HG03039 (cell line): Measurements from ENCODE around the gene SLC25A30.
"Not testable (repeated sequence)": the region's sequence is repeated elsewhere in the genome, so short reads cannot be mapped to it uniquely, and the experiment has no call there.

Experiments
- ATAC-seq: cut with Tn5 transposase; IDR thresholded peaks from one replicate; pipeline ENCODE4 v1.9.1; 2021; ENCODE audit warnings: mild to moderate bottlenecking, moderate library complexity; ENCODE audit not compliant: unreplicated experiment

The SLC25A30 gene

DNA sequence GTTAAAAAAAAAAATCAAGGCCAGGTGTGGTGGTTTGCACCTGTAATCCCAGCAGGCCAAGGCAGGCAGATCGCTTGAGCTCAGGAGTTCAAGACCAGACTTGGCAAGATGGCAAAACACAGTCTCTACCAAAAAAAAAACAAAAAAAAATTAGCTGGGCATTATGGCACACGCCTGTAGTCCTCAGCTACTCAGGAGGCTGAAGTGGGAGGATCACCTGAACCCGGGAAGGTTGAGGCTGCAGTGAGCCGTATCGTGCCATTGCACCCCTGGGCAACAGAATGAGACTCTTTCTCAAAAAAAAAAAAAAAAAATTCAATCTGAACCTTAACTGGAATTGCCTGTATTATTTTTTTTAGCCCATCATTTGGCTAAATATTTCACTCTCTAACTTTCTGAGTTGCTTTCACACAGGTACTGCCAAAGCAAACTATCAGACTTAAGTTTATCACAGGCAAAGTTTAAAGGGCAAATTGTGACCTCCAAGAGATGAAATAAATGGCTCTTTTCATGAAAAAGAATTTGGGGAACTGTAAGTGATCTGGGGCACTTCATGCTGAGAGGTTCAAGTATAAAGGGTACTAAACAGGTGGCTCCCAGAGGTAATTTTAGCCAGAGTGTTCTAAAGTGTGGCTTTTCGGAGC is 14.7 kb upstream of the SLC25A30 start:
- ATAC-seq: no peak

DNA sequence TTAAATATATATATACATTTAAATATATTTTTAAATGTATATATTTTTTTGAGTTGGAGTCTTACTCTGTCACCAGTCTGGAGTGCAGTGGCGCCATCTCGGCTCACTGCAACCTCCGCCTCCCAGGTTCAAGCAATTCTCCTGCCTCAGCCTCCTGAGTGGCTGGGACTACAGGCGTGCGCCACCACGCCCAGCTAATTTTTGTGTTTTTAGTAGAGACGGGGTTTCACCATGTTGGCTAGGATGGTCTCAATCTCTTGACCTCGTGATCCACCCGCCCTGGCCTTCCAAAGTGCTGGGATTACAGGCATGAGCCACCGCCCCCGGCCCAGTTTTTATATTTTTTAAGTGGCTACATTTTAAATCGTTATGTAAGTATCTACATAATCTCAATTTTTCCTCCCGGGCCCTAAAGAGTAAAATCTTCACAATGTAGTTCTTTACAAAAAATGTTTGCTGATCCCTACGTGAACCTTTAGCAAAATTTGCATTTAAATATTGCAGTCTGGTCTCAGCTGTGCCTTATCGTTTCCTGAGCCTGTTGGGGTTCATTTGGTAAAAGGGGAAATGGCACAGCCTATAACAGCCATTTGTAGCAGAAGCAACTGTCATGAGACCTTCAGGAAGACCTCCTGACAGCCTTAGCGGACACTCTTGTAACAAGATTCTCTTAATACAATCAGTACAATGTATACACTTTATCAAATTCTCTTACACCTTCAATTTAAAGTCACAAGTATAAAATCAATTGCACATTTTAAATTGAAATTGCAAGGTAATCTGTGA is 8.1 kb upstream of the SLC25A30 start:
- ATAC-seq: not testable (repeated sequence)

DNA sequence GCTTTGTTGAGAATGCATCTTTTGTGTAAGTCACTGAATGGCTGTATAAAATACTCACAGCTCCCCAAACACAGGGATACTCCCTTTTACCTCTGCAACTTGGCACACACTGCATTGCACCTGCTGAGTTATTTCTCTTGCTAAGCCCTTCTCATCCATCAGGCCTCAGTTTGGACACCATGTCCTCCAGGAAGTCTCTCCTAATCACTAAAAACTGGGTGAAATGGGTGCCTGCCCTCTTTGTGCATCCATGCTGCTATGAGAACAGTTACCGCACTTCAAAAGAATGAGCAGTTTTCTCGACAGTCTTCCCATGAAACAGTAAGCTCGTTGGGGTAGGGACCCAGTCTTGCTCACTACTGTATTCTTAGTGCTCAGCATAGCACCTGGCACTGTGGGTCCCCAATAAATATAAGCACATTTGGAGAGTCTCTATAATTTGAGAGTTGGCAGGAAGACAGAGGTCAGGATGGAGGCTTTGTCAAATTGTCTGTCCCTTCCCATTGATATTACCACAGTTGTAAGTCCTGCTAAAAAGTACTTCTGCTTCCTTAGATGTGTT is 4.6 kb upstream of the SLC25A30 start:
- no peak for ATAC-seq

DNA sequence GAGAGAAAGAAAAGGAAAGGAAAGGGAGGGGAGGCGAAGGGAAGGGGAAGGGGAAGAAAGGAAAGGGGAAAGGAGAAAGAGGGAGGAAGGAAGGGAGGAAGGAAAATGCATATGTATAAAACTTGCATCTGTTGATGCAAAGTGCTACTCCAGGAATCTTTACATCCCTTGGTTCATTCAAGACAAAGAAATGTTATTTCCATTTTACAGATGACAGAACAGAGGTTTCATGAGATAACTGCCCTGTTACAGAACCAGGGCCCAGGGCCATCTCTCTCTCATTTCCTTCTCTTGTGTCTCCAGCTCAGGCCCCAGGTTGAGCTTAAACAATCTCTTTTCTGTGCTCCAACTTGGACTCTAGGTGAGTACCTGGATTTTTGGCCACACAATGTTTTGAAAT is 1.8 kb upstream of the SLC25A30 start:
- ATAC-seq: no peak

DNA sequence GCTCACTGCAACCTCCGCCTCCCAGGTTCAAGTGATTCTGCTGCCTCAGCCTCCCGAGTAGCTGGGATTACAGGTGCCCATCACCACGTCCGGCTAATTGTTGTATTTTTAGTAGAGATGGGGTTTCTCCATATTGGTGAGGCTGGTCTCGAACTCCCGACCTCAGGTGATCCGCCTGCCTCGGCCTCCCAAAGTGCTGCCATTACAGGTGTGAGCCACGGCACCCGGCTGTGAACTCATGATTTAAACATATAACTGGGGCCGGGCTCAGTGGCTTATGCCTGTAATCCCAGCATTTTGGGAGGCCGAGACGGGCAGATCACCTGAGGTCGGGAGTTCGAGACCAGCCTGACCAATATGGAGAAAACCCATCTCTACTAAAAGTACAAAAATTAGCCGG is 1.2 kb upstream of the SLC25A30 start:
- ATAC-seq: not testable (repeated sequence)

DNA sequence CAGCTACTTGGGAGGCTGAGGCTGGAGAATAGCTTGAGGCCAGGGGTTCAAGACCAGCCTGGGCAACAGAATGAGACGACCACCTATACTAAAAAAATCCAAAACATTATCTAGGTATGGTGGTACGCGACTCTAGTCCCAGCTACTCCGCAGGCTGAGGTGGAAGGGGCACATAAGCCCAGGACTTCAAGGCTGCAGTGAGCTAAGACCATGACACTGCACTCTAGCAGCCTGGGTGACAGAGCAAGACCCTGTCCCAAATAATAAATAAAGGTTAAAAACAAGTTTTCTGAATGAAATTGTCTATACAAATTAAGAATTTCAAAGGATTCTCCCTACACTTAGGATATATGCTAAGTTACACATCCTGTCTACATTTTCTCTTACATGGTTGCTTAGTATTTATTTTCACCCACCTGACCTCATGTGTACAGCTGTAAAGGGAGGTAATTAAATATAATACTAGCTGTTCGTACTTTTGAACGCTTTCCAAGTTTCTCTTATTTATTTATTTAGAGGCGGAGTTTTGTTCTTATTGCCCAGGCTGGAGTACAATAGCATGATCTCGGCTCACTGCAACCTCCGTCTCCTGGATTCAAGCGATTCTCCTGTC is 1.6 kb downstream of the SLC25A30 start:
- ATAC-seq: no peak

DNA sequence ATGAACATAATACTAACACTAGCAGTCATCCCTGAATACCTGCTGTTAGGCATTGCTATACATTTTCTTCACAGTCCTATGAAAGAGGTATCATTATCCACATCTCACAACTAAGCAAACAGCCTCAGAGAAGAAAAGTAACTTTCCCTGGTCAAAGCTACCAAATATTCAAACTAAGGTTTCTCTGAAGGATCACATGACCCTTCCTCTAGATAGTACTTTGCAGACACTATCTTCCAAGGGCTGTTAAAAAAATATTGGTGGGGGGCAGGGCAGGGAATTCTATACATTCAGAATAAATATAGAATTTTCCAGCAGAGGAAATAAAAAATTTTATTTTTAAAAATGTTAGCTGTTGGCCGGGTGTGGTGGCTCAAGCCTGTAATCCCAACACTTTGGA is 3.1 kb downstream of the SLC25A30 start:
- ATAC-seq: no peak

DNA sequence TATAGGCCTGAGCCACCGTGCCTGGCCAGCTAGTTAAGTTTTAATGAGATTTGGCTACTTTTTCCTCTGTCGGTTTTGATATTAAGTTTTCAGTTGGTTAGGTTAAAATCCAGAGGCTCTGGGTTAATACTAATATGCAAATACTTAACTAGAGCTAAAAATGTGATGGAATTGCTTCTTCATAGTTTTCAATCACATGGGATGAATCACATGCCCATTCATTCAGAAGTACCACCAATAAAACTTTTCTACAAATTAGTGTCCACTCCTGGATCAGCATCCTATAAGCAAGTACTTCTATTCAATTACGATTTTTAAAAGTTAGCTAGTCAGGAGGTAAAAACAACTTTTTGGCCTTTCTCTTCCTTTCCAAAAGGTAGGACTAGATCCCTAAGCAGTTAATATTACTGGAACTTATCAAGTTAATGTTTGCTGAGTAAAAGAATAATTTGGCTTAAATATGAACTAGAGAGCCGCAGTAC is 4.3 kb downstream of the SLC25A30 start:
- no peak for ATAC-seq

DNA sequence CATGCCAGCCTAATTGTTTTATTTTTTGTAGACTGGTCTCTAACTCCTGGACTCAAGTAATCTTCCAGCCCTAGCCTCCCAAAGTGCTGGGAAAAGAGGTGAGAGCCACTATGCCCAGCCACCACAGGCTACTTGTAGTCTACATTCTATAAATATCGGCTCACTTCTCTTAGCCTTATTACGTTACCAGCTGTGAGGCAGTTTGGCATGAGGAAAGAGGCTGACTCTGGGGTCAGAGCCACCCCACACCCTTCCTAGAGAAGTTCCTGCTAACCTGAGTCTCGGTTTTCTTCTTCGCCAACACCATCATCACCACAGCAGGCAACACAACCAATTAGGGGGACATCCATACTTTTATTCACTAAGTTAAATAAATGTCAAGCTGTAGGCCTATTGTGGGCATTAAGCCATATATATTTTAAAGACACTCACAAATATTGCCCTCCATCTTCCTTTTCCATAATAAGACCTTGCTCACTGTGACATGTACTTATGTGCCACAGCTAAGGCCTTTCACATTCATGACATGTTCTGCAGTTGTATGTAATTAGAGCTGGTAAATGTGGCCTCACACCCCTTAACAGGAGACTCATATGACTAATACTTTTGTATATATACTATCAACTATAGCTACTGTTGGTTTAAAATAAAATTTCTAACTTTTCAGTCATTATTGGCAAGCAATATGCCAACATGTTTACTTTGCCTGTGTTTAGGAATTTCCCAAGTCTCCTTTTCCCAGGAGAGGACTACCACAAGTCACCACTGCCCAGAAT is 5.7 kb downstream of the SLC25A30 start:
- ATAC-seq: no peak

DNA sequence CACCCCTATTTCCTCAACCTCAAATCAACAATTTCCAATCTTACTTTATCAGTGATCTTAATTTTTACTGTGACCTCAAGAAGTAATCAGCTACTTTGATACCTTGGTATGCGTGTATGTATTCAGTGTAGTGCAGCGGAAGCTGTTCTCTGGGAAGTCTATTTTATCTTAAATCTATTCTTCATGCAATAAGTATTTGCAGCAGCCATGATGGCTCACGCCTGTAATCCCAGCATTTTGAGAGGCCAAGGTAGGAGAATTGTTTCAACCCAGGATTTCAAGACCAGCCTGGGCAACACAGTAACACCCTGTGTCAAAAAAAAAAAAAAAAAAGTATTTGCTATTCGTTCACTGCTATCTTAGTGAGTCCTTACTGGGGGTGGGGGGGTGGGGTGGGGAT is 6.5 kb downstream of the SLC25A30 start:
- ATAC-seq: no peak

DNA sequence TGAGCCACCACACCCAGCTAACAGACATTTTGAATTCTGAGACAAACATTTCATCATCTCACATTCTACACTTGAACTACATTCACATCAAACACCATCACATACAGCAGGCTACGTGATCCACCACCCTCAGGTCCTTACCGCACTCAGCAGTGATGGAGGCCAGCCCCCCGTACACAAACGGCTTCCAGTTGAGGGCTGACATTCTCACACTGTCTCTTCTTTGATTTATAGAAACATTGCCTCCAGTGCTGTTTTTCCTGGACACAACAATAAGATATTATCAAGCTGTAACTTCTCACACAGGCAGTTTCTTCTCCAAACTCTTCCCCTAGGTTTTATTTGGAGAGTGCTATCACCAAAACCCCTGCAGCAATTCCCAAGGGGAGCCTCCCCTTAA is 7.0 kb downstream of the SLC25A30 start:
- ATAC-seq: no peak

DNA sequence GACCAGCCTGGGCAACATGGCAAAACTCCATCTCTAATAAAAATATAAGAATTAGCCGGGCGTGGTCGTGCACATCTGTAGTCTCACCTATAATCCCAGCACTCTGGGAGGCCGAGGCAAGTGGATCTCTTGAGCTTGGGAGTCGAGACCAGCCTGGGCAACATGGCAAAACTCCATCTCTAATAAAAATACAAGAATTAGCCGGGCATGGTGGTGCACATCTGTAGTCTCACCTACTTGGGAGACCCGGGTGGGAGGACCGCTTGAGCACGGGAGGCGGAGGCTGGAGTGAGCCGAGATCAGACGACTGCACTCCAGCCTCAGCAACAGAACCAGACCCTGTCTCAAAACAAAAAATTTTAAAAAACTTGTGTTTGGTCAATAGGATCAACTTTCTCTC is 7.7 kb downstream of the SLC25A30 start:
- ATAC-seq: no peak

DNA sequence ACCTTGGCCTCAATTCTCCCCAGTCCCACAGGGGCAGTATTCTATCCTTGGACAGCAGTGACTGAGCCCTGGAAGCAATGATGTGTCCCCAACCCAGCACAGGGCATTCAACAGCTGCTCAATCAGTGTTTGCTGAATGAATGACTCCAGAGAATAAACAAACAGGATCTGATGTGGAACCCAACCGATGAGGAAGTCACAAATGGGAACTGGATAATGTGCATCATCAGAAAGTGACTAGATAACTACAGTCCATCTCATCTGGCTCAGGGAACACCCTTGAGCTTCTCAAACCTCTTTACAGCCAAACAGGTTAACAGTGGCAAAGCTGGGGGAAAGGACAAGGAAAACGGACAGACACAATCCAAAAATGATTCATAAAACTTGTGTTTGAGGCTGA is 8.2 kb downstream of the SLC25A30 start:
- no peak for ATAC-seq

DNA sequence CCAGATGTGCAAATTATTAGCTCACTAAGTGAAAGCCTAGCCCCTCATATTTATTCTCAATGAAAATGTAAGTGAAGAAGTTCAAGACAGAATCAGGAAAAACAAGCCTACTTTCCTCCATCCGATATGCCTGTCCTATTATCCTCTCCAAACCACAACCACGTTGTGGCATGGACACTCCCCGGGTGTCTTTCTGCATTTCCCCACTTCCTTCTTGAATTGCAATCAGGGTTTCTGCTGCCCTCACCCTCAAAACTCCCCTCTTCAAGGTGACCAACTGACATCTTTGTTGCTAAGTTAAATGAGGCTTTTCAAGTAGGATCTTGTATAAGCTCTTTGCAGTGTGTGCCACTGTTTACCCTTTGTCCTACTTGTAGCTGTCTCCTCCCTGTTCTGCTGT is 11.8 kb downstream of the SLC25A30 start:
- no peak for ATAC-seq

DNA sequence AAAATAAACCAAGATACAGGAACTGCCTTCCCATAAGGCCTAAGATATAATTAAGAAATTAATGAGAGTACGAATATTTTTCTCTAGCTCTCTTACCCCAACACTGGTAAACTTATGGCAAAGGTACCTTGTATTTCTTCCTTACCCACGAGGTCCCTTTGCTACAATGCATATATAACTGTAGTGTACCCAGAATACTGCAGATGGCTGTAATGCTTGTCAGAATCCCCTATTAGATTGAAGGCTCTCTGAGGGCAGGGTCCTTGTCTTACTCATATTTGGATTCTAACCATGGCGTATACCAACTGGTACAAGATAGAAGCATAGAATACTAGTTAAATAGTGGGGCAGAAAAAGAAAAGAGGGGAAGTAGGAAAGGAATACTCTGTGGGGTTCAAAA is 15.1 kb downstream of the SLC25A30 start:
- ATAC-seq: no peak

DNA sequence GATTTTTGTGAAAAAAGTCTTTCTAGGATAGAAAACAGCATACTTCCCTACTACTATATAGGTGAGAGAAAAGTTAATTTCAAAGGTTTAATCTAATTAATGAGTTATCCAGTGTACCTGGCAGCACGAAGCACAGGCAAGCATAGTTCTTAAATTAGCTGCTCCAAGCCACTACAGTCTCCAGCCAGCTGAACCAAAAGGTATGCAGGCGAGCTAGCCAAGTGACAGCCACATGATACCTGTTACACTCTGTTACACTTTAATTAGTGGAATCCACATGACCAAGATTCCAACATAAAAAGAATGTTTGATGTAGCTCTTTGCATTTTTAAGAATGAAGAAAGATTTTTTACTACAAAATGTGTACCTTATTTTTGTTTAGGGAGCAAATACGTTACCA is 15.5 kb downstream of the SLC25A30 start:
- ATAC-seq: no peak

DNA sequence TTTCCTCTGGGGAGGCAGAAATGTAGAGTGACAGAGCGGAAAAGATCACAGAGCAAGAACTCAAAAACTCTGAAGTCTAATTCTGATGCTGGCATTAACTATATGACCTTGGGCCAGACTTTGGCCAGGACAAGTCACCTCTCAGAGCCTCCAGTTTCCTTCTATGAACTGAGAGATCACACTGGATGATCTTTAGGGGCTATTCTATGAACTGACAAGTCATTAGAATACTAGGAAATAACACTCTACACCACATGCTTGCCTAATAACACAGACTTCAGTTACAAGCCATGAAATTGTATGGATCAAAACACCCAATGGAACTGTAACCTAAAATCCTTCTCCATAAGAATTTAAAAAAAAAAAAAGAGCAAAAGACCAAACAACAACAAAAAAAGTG is 16.9 kb downstream of the SLC25A30 start:
- no peak for ATAC-seq

DNA sequence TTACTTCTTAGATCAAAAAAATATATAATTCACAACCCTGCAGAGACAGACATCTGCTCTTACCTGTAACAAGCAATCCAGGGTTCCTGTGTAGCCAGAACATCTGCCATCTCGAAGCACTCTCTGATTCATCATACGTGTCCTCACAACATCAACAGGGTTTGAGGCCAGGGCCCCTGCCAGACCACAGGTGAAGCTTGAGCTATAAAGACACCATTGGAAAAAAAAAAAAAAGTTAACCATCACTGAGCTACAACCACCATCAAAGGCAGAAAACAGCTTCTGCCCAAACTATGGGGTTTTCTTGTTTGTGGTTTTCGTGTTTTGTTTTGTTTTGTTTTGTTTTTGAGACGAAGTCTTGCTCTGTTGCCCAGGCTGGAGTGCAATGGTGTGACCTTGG is 19.3 kb downstream of the SLC25A30 start:
- no peak for ATAC-seq

DNA sequence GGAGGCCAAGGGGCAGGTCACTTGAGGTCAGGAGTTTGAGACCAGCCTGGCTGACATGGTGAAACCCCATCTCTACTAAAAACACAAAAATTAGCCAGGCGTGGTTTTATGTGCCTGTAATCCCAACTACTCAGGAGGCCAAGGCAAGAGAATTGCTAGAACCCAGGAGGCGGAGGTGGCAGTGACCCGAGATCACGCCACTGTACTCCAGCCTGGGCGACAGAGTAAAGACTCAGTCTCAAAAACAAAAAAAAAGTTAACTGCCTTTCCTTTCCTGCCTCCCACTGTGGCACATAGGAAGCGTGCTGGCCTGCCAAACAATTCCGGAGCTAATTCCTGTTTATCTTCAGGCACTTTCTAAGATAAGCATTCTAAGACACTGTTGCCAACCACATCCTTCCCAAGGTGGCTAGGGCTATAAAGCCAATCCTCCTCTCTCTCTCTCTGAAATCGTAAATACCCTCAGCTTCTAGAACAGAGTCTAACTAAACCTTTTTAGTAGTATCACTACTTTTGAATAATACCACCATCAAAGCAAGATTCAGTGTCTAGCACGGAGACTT is 21.6 kb downstream of the SLC25A30 start:
- ATAC-seq: no peak

DNA sequence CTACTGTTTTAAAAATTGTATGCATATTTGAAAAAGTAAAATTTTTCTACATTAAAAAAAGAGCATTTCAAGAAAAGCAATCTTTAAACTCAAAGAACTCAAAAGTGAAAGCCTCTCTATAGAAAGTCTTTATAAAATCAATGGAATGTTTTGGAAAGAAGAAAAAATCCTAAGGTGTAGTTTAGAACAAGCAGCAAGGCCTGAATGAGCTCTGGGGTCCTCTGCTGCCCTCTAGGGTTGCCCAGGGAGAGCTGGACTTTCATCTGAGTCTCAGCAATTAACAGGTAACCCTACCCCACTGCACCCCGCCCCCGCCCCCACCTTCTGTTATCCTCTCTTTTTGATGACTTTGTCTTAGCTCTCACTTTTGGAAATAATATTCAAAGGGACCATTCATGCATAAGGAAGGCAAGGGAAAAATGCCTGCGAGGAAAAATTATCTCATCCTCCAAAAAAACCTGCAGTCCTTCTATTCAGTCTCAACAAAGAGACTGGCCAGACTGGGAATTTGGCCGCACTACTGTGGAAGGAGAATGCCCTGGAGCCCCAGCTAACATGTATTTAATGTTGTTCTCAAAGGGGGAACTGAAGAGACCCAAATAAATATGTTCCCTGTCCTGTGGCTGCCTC is 24.1 kb downstream of the SLC25A30 start:
- no peak for ATAC-seq
